ENCODE data around the gene ZBTB2. TPM values are rescaled to one million over a fixed set of nuclear protein-coding genes. Genes with fewer than 3 reads are reported as not detected.

Gene ZBTB2
- total and polyA plus RNA-seq, 10 donors: 11.0 to 19.1 (median 14.1) TPM

DNA sequence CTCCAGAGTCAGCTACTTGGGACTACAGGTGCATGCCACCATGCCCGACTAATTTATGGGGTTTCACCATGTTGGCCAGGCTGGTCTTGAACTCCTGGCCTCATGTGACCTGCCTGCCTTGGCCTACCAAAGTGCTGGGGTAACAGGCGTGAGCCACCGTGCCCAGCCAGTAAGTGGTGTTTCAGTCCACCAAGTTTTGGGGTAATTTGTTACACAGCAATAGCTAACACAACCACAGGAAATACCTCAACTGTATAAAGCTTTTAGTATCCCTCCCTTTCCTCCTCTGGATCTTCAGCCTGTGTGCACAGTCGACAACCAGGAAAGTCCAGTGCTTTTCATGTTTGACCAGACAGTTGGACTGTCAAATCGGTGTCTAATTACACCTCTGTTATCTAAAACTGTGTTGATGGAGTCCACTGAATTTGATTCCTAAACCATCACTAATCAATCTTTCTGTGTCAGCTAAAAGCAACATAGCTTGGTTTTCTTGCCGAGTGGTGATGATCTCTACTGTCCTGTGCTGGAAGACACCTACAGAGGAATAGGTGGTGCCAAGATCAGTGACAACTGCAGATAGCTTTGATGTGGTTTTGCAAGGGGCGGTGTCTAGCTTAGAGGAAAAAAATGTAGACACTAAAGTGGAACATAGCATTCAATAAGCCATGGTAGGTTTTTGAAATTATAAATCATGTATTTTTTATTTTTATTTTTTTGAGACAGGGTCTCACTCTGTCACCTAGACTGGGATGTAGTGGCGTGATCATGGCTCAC is 22.2 kb upstream of the ZBTB2 start:
- Histone ChIP-seq H3K27me3 (replicated peaks in 1 of 7) (no peaks in the 10 kb centered on the region), H3K4me1 (peaks cover 0 to 14% (median 0%) of the 10 kb centered on the region in 6 donors), H3K27ac (peak overlapping the region in 1 of 8 donors; percentile 22), H3K36me3 (peaks cover 0 to 89% (median 38%) of the 10 kb centered on the region in 6 donors), H3K9me3 (no peaks in the 10 kb centered on the region), H3K4me3 (no peak overlapping the region)
- 91 to 94% (median 93%) methylated on average over 8 of the region's 8 CpGs for WGBS, 5 donors
- intact Hi-C loops (cut with DNase I; ENCODE audit: low total_unique reads): no loop called here
- TF ChIP-seq, protein P1, sequence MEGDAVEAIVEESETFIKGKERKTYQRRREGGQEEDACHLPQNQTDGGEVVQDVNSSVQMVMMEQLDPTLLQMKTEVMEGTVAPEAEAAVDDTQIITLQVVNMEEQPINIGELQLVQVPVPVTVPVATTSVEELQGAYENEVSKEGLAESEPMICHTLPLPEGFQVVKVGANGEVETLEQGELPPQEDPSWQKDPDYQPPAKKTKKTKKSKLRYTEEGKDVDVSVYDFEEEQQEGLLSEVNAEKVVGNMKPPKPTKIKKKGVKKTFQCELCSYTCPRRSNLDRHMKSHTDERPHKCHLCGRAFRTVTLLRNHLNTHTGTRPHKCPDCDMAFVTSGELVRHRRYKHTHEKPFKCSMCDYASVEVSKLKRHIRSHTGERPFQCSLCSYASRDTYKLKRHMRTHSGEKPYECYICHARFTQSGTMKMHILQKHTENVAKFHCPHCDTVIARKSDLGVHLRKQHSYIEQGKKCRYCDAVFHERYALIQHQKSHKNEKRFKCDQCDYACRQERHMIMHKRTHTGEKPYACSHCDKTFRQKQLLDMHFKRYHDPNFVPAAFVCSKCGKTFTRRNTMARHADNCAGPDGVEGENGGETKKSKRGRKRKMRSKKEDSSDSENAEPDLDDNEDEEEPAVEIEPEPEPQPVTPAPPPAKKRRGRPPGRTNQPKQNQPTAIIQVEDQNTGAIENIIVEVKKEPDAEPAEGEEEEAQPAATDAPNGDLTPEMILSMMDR (IDR thresholded peaks at IDR 0.05 in 8 of 11, conservative IDR thresholded peaks at IDR 0.05 in 3 of 11): no peak
- peak in 2 of 3 donors; percentile 11 to 28 for TF ChIP-seq POLR2AphosphoS5 (IDR thresholded peaks at IDR 0.05)
- DNase-seq: no peak

DNA sequence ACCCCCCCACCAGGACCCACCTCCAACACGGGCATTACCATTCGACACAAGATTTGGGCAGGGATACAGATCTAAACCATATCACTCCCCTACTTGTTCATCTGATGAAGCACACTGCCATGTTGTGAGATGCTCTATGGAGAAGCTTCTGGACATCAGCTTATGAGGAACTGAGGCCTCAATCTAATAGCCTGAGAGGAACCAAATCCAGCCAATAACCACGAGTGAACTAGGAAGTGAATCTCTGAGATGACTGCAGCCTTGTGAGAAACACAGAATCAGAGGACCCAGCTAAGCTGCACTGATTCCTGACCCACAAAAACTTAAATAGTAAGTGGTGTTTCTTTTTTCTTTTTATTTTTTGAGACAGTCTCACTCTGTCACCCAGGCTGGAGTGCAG is 21.6 kb upstream of the ZBTB2 start:
- H3K4me1 ChIP-seq: peaks cover 0 to 14% (median 0%) of the 10 kb centered on the region in 6 donors
- H3K4me3 ChIP-seq: no peak overlapping the region
- no peak for DNase-seq
- WGBS, 5 donors: 69 to 83% (median 77%) methylated on average over 3 of the region's 3 CpGs
- peaks cover 0 to 89% (median 40%) of the 10 kb centered on the region in 6 donors for H3K36me3 ChIP-seq
- H3K27ac ChIP-seq: peak overlapping the region in 1 of 8 donors; percentile 22
- TF ChIP-seq POLR2A (IDR thresholded peaks at IDR 0.05) (no peak), POLR2AphosphoS5 (IDR thresholded peaks at IDR 0.05) (no peak)
- TF ChIP-seq, protein P1 (IDR thresholded peaks at IDR 0.05 in 8 of 11, conservative IDR thresholded peaks at IDR 0.05 in 3 of 11): no peak
- H3K27me3 ChIP-seq (replicated peaks in 1 of 7): no peaks in the 10 kb centered on the region
- H3K9me3 ChIP-seq: no peaks in the 10 kb centered on the region
- intact Hi-C loops (cut with DNase I; ENCODE audit: low total_unique reads): no loop called here

DNA sequence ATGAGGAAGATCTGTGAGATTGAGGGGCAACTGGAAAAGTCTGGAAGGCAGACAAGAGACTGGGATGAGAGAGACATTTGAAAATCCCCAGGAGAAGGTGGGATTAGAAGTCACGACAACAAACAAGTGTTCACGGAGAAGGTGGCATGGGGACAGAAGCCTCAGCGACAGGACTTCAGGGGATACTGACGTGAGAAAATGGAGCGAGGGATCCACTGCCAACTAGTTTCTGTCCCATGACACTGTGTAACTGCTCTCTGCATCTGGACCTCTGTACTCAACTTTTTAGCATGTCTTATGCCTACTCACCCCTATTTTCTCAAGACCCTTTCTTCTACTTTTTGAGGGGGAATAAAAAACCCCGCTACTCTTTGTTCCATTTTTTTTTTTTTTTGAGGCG is 18.3 kb upstream of the ZBTB2 start:
- H3K36me3 ChIP-seq: peaks cover 0 to 85% (median 21%) of the 10 kb centered on the region in 6 donors
- TF ChIP-seq POLR2A (IDR thresholded peaks at IDR 0.05) (no peak), POLR2AphosphoS5 (IDR thresholded peaks at IDR 0.05) (peak in 1 of 3 donors; percentile 5)
- 92 to 98% (median 95%) methylated on average over 7 of the region's 7 CpGs for WGBS, 5 donors
- H3K4me1 ChIP-seq: peaks cover 0 to 25% (median 5%) of the 10 kb centered on the region in 6 donors
- no peak overlapping the region for H3K27ac ChIP-seq
- H3K4me3 ChIP-seq: no peak overlapping the region
- no peak for DNase-seq
- no peaks in the 10 kb centered on the region for H3K27me3 ChIP-seq (replicated peaks in 1 of 7)
- intact Hi-C loops (cut with DNase I; ENCODE audit: low total_unique reads): no loop called here
- H3K9me3 ChIP-seq: no peaks in the 10 kb centered on the region

DNA sequence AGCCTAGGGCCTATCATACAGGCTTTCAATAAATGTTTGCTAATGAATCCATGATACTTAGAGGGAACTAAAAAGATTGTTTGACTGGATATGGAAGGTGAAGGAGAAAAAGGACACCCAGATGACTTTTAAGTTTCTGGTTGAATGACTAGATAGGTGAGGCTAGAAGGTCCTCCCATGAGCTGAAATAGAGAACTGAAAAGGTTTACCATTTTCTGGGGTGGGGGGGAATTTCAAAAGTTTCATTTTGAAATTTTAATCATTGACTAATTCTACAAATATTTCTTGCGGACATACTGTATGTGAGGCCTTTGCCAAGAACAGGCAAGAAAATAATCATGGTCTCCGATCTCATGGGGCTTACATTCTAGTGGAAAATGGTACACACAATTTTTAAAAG is 17.9 kb upstream of the ZBTB2 start:
- H3K9me3 ChIP-seq: no peaks in the 10 kb centered on the region
- H3K27me3 ChIP-seq (replicated peaks in 1 of 7): no peaks in the 10 kb centered on the region
- DNase-seq: no peak
- intact Hi-C loops (cut with DNase I; ENCODE audit: low total_unique reads): no loop called here
- peaks cover 0 to 85% (median 23%) of the 10 kb centered on the region in 6 donors for H3K36me3 ChIP-seq
- no peak overlapping the region for H3K27ac ChIP-seq
- TF ChIP-seq POLR2AphosphoS5 (IDR thresholded peaks at IDR 0.05): no peak
- TF ChIP-seq POLR2A (IDR thresholded peaks at IDR 0.05): no peak
- TF ChIP-seq, protein P1 (IDR thresholded peaks at IDR 0.05 in 8 of 11, conservative IDR thresholded peaks at IDR 0.05 in 3 of 11): no peak
- H3K4me1 ChIP-seq: peaks cover 0 to 24% (median 5%) of the 10 kb centered on the region in 6 donors
- no peak overlapping the region for H3K4me3 ChIP-seq
- 76 to 91% (median 89%) methylated on average over 2 of the region's 2 CpGs for WGBS, 5 donors

Data from spleen (tissue), 11 donors.